ENCODE data around the gene CLCNKB.
"Not testable (repeated sequence)": the region's sequence is repeated elsewhere in the genome, so short reads cannot be mapped to it uniquely, and the experiment has no call there.

The CLCNKB gene

GRCh38 chr1:16033103-16033632, 10.4 kb upstream of the CLCNKB start:
- DNase-seq (ENCODE audit: low spot score), result not testable (repeated sequence)

- DNase-seq (ENCODE audit: low spot score), result not testable (repeated sequence)
Observed at GRCh38 chr1:16036461-16036860, 7.1 kb upstream of the CLCNKB start.

GRCh38 chr1:16038620-16038912, 5.0 kb upstream of the CLCNKB start:
- no peak for DNase-seq (ENCODE audit: low spot score)

GRCh38 chr1:16039871-16040270, 3.7 kb upstream of the CLCNKB start:
- not testable (repeated sequence) for DNase-seq (ENCODE audit: low spot score)

- DNase-seq (ENCODE audit: low spot score), result no peak
Observed at GRCh38 chr1:16041200-16041599, 2.4 kb upstream of the CLCNKB start.

GRCh38 chr1:16042096-16042495, 1.5 kb upstream of the CLCNKB start:
- DNase-seq (ENCODE audit: low spot score), result no peak

GRCh38 chr1:16042654-16043053, 928 bp upstream of the CLCNKB start:
- not testable (repeated sequence) for DNase-seq (ENCODE audit: low spot score)

- DNase-seq (ENCODE audit: low spot score), result no peak
Observed at GRCh38 chr1:16043950-16044349, 368 bp downstream of the CLCNKB start.

GRCh38 chr1:16046842-16047241, 3.3 kb downstream of the CLCNKB start:
- peak; percentile 48 for DNase-seq (ENCODE audit: low spot score)

- DNase-seq (ENCODE audit: low spot score), result no peak
Observed at GRCh38 chr1:16047791-16048475, 4.4 kb downstream of the CLCNKB start.

GRCh38 chr1:16048573-16049189, 5.1 kb downstream of the CLCNKB start:
- DNase-seq (ENCODE audit: low spot score), result peak; percentile 24

- no peak for DNase-seq (ENCODE audit: low spot score)
Observed at GRCh38 chr1:16050328-16050727, 6.7 kb downstream of the CLCNKB start.

- DNase-seq (ENCODE audit: low spot score), result no peak
Observed at GRCh38 chr1:16051039-16051438, 7.5 kb downstream of the CLCNKB start.

- DNase-seq (ENCODE audit: low spot score), result not testable (repeated sequence)
Observed at GRCh38 chr1:16051949-16052348, 8.4 kb downstream of the CLCNKB start.

- DNase-seq (ENCODE audit: low spot score), result no peak
Observed at GRCh38 chr1:16053781-16054502, 10.4 kb downstream of the CLCNKB start.

GRCh38 chr1:16054598-16055540, 11.3 kb downstream of the CLCNKB start:
- no peak for DNase-seq (ENCODE audit: low spot score)

- DNase-seq (ENCODE audit: low spot score), result peak; percentile 85
Observed at GRCh38 chr1:16055613-16056520, 12.3 kb downstream of the CLCNKB start.

- DNase-seq (ENCODE audit: low spot score), result not testable (repeated sequence)
Observed at GRCh38 chr1:16056521-16056912, 12.9 kb downstream of the CLCNKB start.

GRCh38 chr1:16057314-16057915, 13.8 kb downstream of the CLCNKB start:
- not testable (repeated sequence) for DNase-seq (ENCODE audit: low spot score)

- DNase-seq (ENCODE audit: low spot score), result not testable (repeated sequence)
Observed at GRCh38 chr1:16058394-16059120, 15.0 kb downstream of the CLCNKB start.

All from AG08395 (cell line).